Lower lobe of right lung (tissue), 2 donors: Measurements from ENCODE around the gene RPL22. TPM values are rescaled to one million over a fixed set of nuclear protein-coding genes. Genes with fewer than 3 reads are reported as not detected.

Experiments used
- ATAC-seq, 2 donors: fragments of 200-7000 bp; cut with Tn5 transposase; one replicate each; pipeline ENCODE4 v1.9.1; 2020 to 2022; ENCODE audit warnings: mild to moderate bottlenecking in 2 of 2, moderate library complexity in 2 of 2
- DNase-seq: peaks from one replicate; pipeline ENCODE4 v3.0.0-alpha.2; 2020
- H3K27ac ChIP-seq: fragments of 200-600 bp; one replicate; pipeline ENCODE4 v1.8.0; 2022
- H3K27me3 ChIP-seq: fragments of 200-600 bp; one replicate; pipeline ENCODE4 v1.8.0; 2022; ENCODE audit warnings: low read depth
- H3K36me3 ChIP-seq: fragments of 200-600 bp; one replicate; pipeline ENCODE4 v1.8.0; 2022; ENCODE audit warnings: mild to moderate bottlenecking
- H3K4me1 ChIP-seq: fragments of 200-600 bp; one replicate; pipeline ENCODE4 v1.8.0; 2022
- H3K4me3 ChIP-seq: fragments of 200-600 bp; one replicate; pipeline ENCODE4 v1.8.0; 2022; ENCODE audit warnings: mild to moderate bottlenecking
- H3K9me3 ChIP-seq: fragments of 200-600 bp; one replicate; pipeline ENCODE4 v1.8.0; 2022
- CTCF ChIP-seq: fragments of 200-600 bp; IDR thresholded peaks from one replicate; pipeline ENCODE4 v1.8.0; 2022; ENCODE audit warnings: antibody characterized with exemption, mild to moderate bottlenecking
- intact Hi-C: fragments of 100-400 bp; cut with DNase I; formaldehyde crosslinking; loops from one replicate; pipeline ENCODE4 v1.11.0; 2022
- total RNA-seq: library from RNA; stranded (reverse); fragmentation: NEBNext Ultra II Directional; extraction: Animal tissue kit (Norgen Biotek cat#: 25700); gene quantifications from one replicate; pipeline ENCODE4 v1.2.1, GENCODE V29; 2021
- donor health status: DM: no; HTN: yes; CAD: no; lungs with severe emphysema.

RPL22 gene
- total RNA-seq, 1 donor from 2014 or later = 317 TPM

GRCh38 chr1:6191968-6192367, 7.4 kb downstream of the RPL22 start:
- Histone ChIP-seq H3K36me3 (peaks cover 98% of the 10 kb centered on the region), H3K27ac (no peak overlapping the region), H3K9me3 (no peaks in the 10 kb centered on the region), H3K27me3 (no peaks in the 10 kb centered on the region), H3K4me1 (peaks cover 4% of the 10 kb centered on the region), H3K4me3 (no peak overlapping the region)
- no peak for DNase-seq
- no peak for TF ChIP-seq CTCF
- no peak for ATAC-seq
- intact Hi-C loops = no loop called here

GRCh38 chr1:6188466-6188865, 10.9 kb downstream of the RPL22 start:
- Histone ChIP-seq H3K4me3 (no peak overlapping the region), H3K9me3 (no peaks in the 10 kb centered on the region), H3K36me3 (peaks cover 75% of the 10 kb centered on the region), H3K27ac (no peak overlapping the region), H3K27me3 (no peaks in the 10 kb centered on the region), H3K4me1 (no peaks in the 10 kb centered on the region)
- intact Hi-C loops = no loop called here
- DNase-seq (no peak), ATAC-seq (no peak)
- TF ChIP-seq CTCF = no peak

- H3K36me3 ChIP-seq = peaks cover 51% of the 10 kb centered on the region
- no peak overlapping the region for H3K27ac ChIP-seq
- H3K9me3 ChIP-seq = no peaks in the 10 kb centered on the region
- peaks cover 3% of the 10 kb centered on the region for H3K4me1 ChIP-seq
- peaks cover 8% of the 10 kb centered on the region for H3K27me3 ChIP-seq
- TF ChIP-seq CTCF = peak; percentile 40
- no peak for DNase-seq
- no peak for ATAC-seq
- intact Hi-C loops = no loop called here
- no peak overlapping the region for H3K4me3 ChIP-seq
Measured at GRCh38 chr1:6185635-6186382, 13.6 kb downstream of the RPL22 start.

- Histone ChIP-seq H3K27me3 (peaks cover 12% of the 10 kb centered on the region), H3K9me3 (no peaks in the 10 kb centered on the region), H3K36me3 (peaks cover 44% of the 10 kb centered on the region), H3K4me3 (no peak overlapping the region), H3K27ac (no peak overlapping the region), H3K4me1 (peaks cover 7% of the 10 kb centered on the region)
- ATAC-seq (no peak), DNase-seq (no peak)
- intact Hi-C loops = no loop called here
- TF ChIP-seq CTCF = no peak
Measured at GRCh38 chr1:6185151-6185550, 14.2 kb downstream of the RPL22 start.

- Histone ChIP-seq H3K9me3 (no peaks in the 10 kb centered on the region), H3K27ac (no peak overlapping the region), H3K36me3 (peaks cover 35% of the 10 kb centered on the region), H3K4me1 (peaks cover 7% of the 10 kb centered on the region), H3K27me3 (peaks cover 14% of the 10 kb centered on the region), H3K4me3 (no peak overlapping the region)
- intact Hi-C loops = no loop called here
- no peak for TF ChIP-seq CTCF
- ATAC-seq (no peak), DNase-seq (no peak)
Measured at GRCh38 chr1:6184083-6184783, 15.2 kb downstream of the RPL22 start.
